K562 (cell line): ENCODE data around the gene RDH5. TPM values are rescaled to one million over a fixed set of nuclear protein-coding genes. Genes with fewer than 3 reads are reported as not detected.

Source experiments
- ATAC-seq: fragments of 200-7000 bp; cut with Tn5 transposase; 3 replicates; pipeline ENCODE4 v1.9.1; 2020; ENCODE audit warnings: moderate library complexity
- BruUV-seq: library from RNA; stranded (reverse); fragments of 400-500 nt; replicated peaks from 2 replicates; lab custom pipeline; 2021; lab: Mats Ljungman, UMichigan
- CTCF ChIA-PET: fragments of 300-600 bp; formaldehyde crosslinking; extraction: SDS; loops from one replicate; lab custom pipeline; 2021; ENCODE audit warnings: low intra/inter-chr PET ratio; lab: Yijun Ruan, JAX
- POLR2A ChIA-PET: fragments of 300-600, 350-650 bp; sonication (Branson Sonifier 250); formaldehyde crosslinking; extraction: SDS; loops from one replicate; lab custom pipeline; 2021; ENCODE audit warnings: antibody characterized with exemption, inconsistent platforms; lab: Yijun Ruan, JAX
- DNase-seq, 4 experiments: peaks; one replicate each; pipeline versions ENCODE4 v3.0.0 to v3.0.0-alpha.2; 2011 to 2018; ENCODE audit warnings: low spot score in 3 of 4, mixed read lengths in 3 of 4; ENCODE audit errors: extremely low read depth in 1 of 4
- FAIRE-seq: peaks from 2 replicates; lab custom pipeline; 2011; peaks lifted over from hg19 to GRCh38; lab: Jason Lieb, UNC
- H2AFZ ChIP-seq: 2 replicates; pipeline ENCODE4 v1.6.0; 2011; ENCODE audit warnings: low read depth, low read length, control low read depth, inconsistent platforms
- H3K27ac ChIP-seq: fragments of 200-600 bp; 3 replicates; pipeline ENCODE4 v1.8.0; 2011; ENCODE audit warnings: low read depth, mild to moderate bottlenecking, control low read depth, inconsistent platforms, low read length, moderate library complexity, mixed read lengths; ENCODE audit errors: extremely low read depth
- H3K27me3 ChIP-seq, 2 experiments: fragments of 300-600 bp in 1 of 2; 2 replicates in 1 of 2; 3 replicates in 1 of 2; pipeline versions ENCODE4 v1.6.0 to v1.8.0; 2011; ENCODE audit warnings: inconsistent platforms in 2 of 2, low read length in 2 of 2, mild to moderate bottlenecking in 1 of 2, mixed read lengths in 1 of 2, moderate library complexity in 1 of 2; ENCODE audit not compliant: control insufficient read depth in 2 of 2, insufficient read depth in 2 of 2
- H3K36me3 ChIP-seq: fragments of 300-600 bp; 3 replicates; pipeline ENCODE4 v1.8.0; 2011; ENCODE audit warnings: mild to moderate bottlenecking, low read length, inconsistent platforms; ENCODE audit not compliant: control insufficient read depth, insufficient read depth
- H3K4me1 ChIP-seq, 2 experiments: fragments of 200-600 bp in 1 of 2; replicated peaks in 1 of 2; 2 replicates in 1 of 2; 3 replicates in 1 of 2; pipeline versions ENCODE4 v1.5.1 to v1.8.0; 2011; ENCODE audit warnings: inconsistent platforms in 2 of 2, low read length in 2 of 2, mild to moderate bottlenecking in 1 of 2, mixed read lengths in 1 of 2, moderate library complexity in 1 of 2; ENCODE audit not compliant: control insufficient read depth in 2 of 2, insufficient read depth in 2 of 2
- H3K4me2 ChIP-seq: 2 replicates; pipeline ENCODE4 v1.6.1; 2011; ENCODE audit warnings: low read length, control low read depth, inconsistent platforms, mixed read lengths; ENCODE audit not compliant: insufficient read depth
- H3K4me3 ChIP-seq: fragments of 200-600 bp; sonication (generic), shearing (Covaris generic); 2 replicates; pipeline ENCODE4 v1.5.1; 2016; ENCODE audit warnings: control low read depth, inconsistent platforms
- H3K79me2 ChIP-seq: fragments of 200-600 bp; 3 replicates; pipeline ENCODE4 v1.8.0; 2011; ENCODE audit warnings: low read length, inconsistent platforms; ENCODE audit not compliant: control insufficient read depth, insufficient read depth
- H3K9ac ChIP-seq, 2 experiments: 2 replicates each; pipeline versions ENCODE4 v1.6.0 to v1.6.1; 2011; ENCODE audit warnings: low read depth in 2 of 2, low read length in 2 of 2, control low read depth in 1 of 2, inconsistent platforms in 1 of 2, mild to moderate bottlenecking in 1 of 2, mixed read lengths in 1 of 2; ENCODE audit not compliant: insufficient read depth in 1 of 2
- H3K9me1 ChIP-seq: one replicate; pipeline ENCODE4 v1.6.0; 2011; ENCODE audit warnings: inconsistent platforms, mild to moderate bottlenecking, low read length, moderate library complexity; ENCODE audit not compliant: control insufficient read depth, insufficient read depth
- H3K9me3 ChIP-seq: replicated peaks from 2 replicates; pipeline ENCODE4 v1.5.1; 2011; ENCODE audit warnings: low read depth, low read length, inconsistent platforms; ENCODE audit not compliant: control insufficient read depth, insufficient read depth
- H4K20me1 ChIP-seq: replicated peaks from 2 replicates; pipeline ENCODE4 v1.6.1; 2011; ENCODE audit warnings: low read length, inconsistent platforms, mixed read lengths; ENCODE audit not compliant: control insufficient read depth, insufficient read depth
- CEBPB ChIP-seq: fragments of 450-650 bp; IDR thresholded peaks from 2 replicates; pipeline ENCODE4 v1.6.1; 2016; ENCODE audit warnings: missing genetic modification characterization, missing compliant biosample characterization
- CEBPG ChIP-seq, 3 experiments: fragments of 200-800 bp in 1 of 3; sonication (Bioruptor generic) in 1 of 3; sonication (generic) in 1 of 3; formaldehyde crosslinking in 1 of 3; IDR thresholded peaks in 2 of 3; conservative IDR thresholded peaks in 1 of 3; 2 replicates each; pipeline versions ENCODE4 v1.6.1 to v1.8.0; 2016 to 2022; ENCODE audit warnings: missing compliant biosample characterization in 2 of 3, missing genetic modification characterization in 2 of 3, mild to moderate bottlenecking in 1 of 3, missing genetic modification reagents in 1 of 3
- EGR1 ChIP-seq: fragments of 450-650 bp; conservative IDR thresholded peaks from 2 replicates; pipeline ENCODE4 v1.6.1; 2017; ENCODE audit warnings: mild to moderate bottlenecking
- FOS ChIP-seq: IDR thresholded peaks from 3 replicates; pipeline ENCODE4 v1.6.1; 2011; ENCODE audit not compliant: insufficient read length; ENCODE audit errors: extremely low read depth
- ILK ChIP-seq: fragments of 450-650 bp; IDR thresholded peaks from 2 replicates; pipeline ENCODE4 v1.6.1; 2016; ENCODE audit warnings: missing genetic modification characterization, low read depth, mild to moderate bottlenecking, missing compliant biosample characterization, moderate library complexity, borderline replicate concordance
- KDM1A ChIP-seq, 2 experiments: fragments of 450-650 bp; IDR thresholded peaks; 2 replicates each; pipeline ENCODE4 v1.6.1; 2016; ENCODE audit warnings: mild to moderate bottlenecking in 2 of 2
- L3MBTL2 ChIP-seq: fragments of 450-650 bp; IDR thresholded peaks from 2 replicates; pipeline ENCODE4 v1.6.1; 2016; ENCODE audit warnings: mild to moderate bottlenecking, moderate library complexity
- POLR2G ChIP-seq: fragments of 200-400 bp; formaldehyde crosslinking; IDR thresholded peaks from 2 replicates; pipeline ENCODE4 v1.6.1; 2017; ENCODE audit warnings: low read depth, mild to moderate bottlenecking, antibody characterized with exemption, low read length, moderate library complexity
- PTTG1 ChIP-seq: fragments of 450-650 bp; IDR thresholded peaks from 2 replicates; pipeline ENCODE4 v1.6.1; 2016; ENCODE audit warnings: low read depth, mild to moderate bottlenecking, missing genetic modification characterization, missing compliant biosample characterization
- RB1 ChIP-seq: fragments of 450-650 bp; IDR thresholded peaks from 2 replicates; pipeline ENCODE4 v1.6.1; 2017; ENCODE audit warnings: low read depth, mild to moderate bottlenecking
- SMAD4 ChIP-seq: fragments of 250-450 bp; sonication (Bioruptor Pico); conservative IDR thresholded peaks from 2 replicates; pipeline ENCODE4 v1.8.0; 2021; ENCODE audit warnings: inconsistent platforms, mild to moderate bottlenecking, moderate library complexity
- TBL1XR1 ChIP-seq, 2 experiments: IDR thresholded peaks; 2 replicates each; pipeline ENCODE4 v1.6.1; 2012; ENCODE audit warnings: improper control_type of control experiment in 2 of 2, low read length in 2 of 2, mild to moderate bottlenecking in 1 of 2
- ZEB2 ChIP-seq: fragments of 450-650 bp; IDR thresholded peaks from 2 replicates; pipeline ENCODE4 v1.6.1; 2016
- ZNF165 ChIP-seq: fragments of 250-450 bp; sonication (Bioruptor Pico); IDR thresholded peaks from 2 replicates; pipeline ENCODE4 v1.4.0; 2020; ENCODE audit warnings: borderline replicate concordance
- ZNF589 ChIP-seq: fragments of 200-800 bp; sonication (Bioruptor generic); IDR thresholded peaks from 2 replicates; pipeline ENCODE4 v1.6.1; 2016; ENCODE audit warnings: low read depth, missing genetic modification characterization, missing compliant biosample characterization
- ZZZ3 ChIP-seq: fragments of 450-650 bp; IDR thresholded peaks from 2 replicates; pipeline ENCODE4 v1.6.1; 2016; ENCODE audit warnings: antibody characterized with exemption, mild to moderate bottlenecking, moderate library complexity
- WGBS: fragments of 100-300 bp; shearing (Covaris generic); methylation state at CpG from one replicate; pipeline ENCODE4 v1.1.6; 2016; ENCODE audit warnings: low coverage, mixed read lengths; ENCODE audit not compliant: insufficient coverage; ENCODE audit errors: missing lambda C conversion rate; 5-methylcytosine and 5-hydroxymethylcytosine counted together
- in situ Hi-C: fragments of 300-500 bp; cut with MboI; formaldehyde crosslinking; loops from 4 replicates; pipeline ENCODE4 v1.15.0; 2018; ENCODE audit warnings: inconsistent platforms, mixed read lengths
- intact Hi-C: fragments of 100-400 bp; cut with micrococcal nuclease; formaldehyde crosslinking; loops from 2 replicates; pipeline ENCODE4 v1.14.2; 2022
- polyA plus RNA-seq, 8 experiments: library from polyadenylated mRNA; depleted of rRNA in 4 of 8; stranded (reverse) in 5 of 8; unstranded in 3 of 8; fragments of >200 nt; fragmentation: Nextera tagmentation in 2 of 8; fragmentation: Illumina TruSeq in 1 of 8; extraction: Ambion mirVana in 2 of 8; extraction: Trizol in 1 of 8; gene quantifications; 2 replicates each; pipeline versions ENCODE4 v1.2.1 to v1.2.3, GENCODE V29; 2011 to 2014; ENCODE audit warnings: inconsistent platforms in 1 of 8, missing spikeins in 1 of 8
- total RNA-seq, 7 experiments: library from RNA; depleted of rRNA in 6 of 7; stranded (reverse); fragments of >200 nt in 6 of 7; fragmentation: Illumina TruSeq in 2 of 7; extraction: Trizol in 2 of 7; gene quantifications; 2 replicates each; pipeline versions ENCODE4 v1.2.1 to v1.2.3, GENCODE V29; 2011 to 2021; ENCODE audit warnings: low replicate concordance in 1 of 7
- TF ChIP-seq, protein P1 (sequence below): fragments of 150-350 bp; IDR thresholded peaks from 2 replicates; pipeline ENCODE4 v1.6.1; 2014; ENCODE audit warnings: low read depth, mild to moderate bottlenecking, low read length, borderline replicate concordance
- TF ChIP-seq, protein P2 (sequence below): fragments of 450-650 bp; IDR thresholded peaks from 2 replicates; pipeline ENCODE4 v1.6.1; 2017; ENCODE audit warnings: mild to moderate bottlenecking, moderate library complexity

The RDH5 gene
- total and polyA plus RNA-seq, 9 of the 15 experiments (the other 6 are each of a cell fraction or from before 2014, with no cell fraction given) = 0.28 to 2.0 (median 1.1) TPM; not detected in 1

DNA sequence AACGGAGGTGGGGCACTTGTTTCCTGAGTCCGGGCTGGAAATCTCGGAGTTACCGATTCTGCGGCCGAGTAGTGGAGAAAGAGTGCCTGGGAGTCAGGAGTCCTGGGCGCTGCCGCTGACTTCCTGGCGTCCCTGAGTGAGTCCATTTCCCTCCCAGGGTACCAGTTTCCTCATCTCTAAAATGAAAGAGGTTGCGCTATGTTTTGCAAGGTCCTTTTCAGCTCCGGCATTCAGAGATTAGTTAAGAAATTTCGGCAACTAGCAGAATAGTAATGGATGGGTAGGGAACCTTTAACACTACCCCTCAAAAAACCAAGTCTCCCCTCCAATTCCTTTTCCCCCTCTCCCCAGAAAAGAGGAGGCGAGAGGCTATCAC, 3.6 kb upstream of the RDH5 start:
- ChIA-PET POLR2A (interaction anchor here (1.0 to 2.8 kb wide), 3 partner anchors 8 to 281 kb away, joined by 3 to 12 read pairs (median 11); partner anchors contain the start of genes CD63 and SUOX), CTCF (no interaction called here)
- BruUV-seq = no TSS peak
- Histone ChIP-seq H3K27me3 (no peaks in the 10 kb centered on the region), H3K4me3 (peak overlapping the region; percentile 84), H3K27ac (peak overlapping the region; percentile 88), H3K9me3 (no peaks in the 10 kb centered on the region), H4K20me1 (no peaks in the 10 kb centered on the region; the same call in 1 of the 2 replicates), H3K9me1 (no peaks in the 10 kb centered on the region), H3K4me2 (peak overlapping the region; percentile 90), H3K79me2 (peaks cover 6% of the 10 kb centered on the region; the same call in 2 of the 3 replicates), H3K36me3 (no peaks in the 10 kb centered on the region; the same call in 2 of the 3 replicates), H3K9ac (peak overlapping the region; percentile 82 to 92), H3K4me1 (peaks cover 23 to 26% of the 10 kb centered on the region in 2 experiments; a peak in 4 of 5 replicates), H2AFZ (peak overlapping the region; percentile 98)
- DNase-seq (no peak), ATAC-seq (peak; percentile 37; the same call in 2 of the 3 replicates), FAIRE-seq (no peak)
- 0% methylated on average over 13 of the region's 13 CpGs for WGBS
- in situ Hi-C loops = no loop called here
- intact Hi-C loops = loop anchor here (1.0 kb wide), 1 partner anchor 12 kb away; no protein-coding TSS in a partner anchor
- TF ChIP-seq TBL1XR1 (IDR thresholded peaks at IDR 0.05; ENCODE audit: low read length in 2 of 2) = no peak
- TF ChIP-seq, protein P1, sequence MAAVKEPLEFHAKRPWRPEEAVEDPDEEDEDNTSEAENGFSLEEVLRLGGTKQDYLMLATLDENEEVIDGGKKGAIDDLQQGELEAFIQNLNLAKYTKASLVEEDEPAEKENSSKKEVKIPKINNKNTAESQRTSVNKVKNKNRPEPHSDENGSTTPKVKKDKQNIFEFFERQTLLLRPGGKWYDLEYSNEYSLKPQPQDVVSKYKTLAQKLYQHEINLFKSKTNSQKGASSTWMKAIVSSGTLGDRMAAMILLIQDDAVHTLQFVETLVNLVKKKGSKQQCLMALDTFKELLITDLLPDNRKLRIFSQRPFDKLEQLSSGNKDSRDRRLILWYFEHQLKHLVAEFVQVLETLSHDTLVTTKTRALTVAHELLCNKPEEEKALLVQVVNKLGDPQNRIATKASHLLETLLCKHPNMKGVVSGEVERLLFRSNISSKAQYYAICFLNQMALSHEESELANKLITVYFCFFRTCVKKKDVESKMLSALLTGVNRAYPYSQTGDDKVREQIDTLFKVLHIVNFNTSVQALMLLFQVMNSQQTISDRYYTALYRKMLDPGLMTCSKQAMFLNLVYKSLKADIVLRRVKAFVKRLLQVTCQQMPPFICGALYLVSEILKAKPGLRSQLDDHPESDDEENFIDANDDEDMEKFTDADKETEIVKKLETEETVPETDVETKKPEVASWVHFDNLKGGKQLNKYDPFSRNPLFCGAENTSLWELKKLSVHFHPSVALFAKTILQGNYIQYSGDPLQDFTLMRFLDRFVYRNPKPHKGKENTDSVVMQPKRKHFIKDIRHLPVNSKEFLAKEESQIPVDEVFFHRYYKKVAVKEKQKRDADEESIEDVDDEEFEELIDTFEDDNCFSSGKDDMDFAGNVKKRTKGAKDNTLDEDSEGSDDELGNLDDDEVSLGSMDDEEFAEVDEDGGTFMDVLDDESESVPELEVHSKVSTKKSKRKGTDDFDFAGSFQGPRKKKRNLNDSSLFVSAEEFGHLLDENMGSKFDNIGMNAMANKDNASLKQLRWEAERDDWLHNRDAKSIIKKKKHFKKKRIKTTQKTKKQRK = no peak
- TF ChIP-seq ZEB2 = no peak
- TF ChIP-seq L3MBTL2 = no peak
- TF ChIP-seq PTTG1 = no peak
- TF ChIP-seq, protein P2, sequence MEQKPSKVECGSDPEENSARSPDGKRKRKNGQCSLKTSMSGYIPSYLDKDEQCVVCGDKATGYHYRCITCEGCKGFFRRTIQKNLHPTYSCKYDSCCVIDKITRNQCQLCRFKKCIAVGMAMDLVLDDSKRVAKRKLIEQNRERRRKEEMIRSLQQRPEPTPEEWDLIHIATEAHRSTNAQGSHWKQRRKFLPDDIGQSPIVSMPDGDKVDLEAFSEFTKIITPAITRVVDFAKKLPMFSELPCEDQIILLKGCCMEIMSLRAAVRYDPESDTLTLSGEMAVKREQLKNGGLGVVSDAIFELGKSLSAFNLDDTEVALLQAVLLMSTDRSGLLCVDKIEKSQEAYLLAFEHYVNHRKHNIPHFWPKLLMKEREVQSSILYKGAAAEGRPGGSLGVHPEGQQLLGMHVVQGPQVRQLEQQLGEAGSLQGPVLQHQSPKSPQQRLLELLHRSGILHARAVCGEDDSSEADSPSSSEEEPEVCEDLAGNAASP = no peak
- no peak for TF ChIP-seq SMAD4 (CRISPR knock-in tag)
- TF ChIP-seq EGR1 = no peak
- TF ChIP-seq POLR2G = no peak
- no peak for TF ChIP-seq ZZZ3
- TF ChIP-seq KDM1A (IDR thresholded peaks at IDR 0.05) = peak in 1 of 2 experiments; percentile 13; a peak in 1 of 4 replicates
- TF ChIP-seq FOS = no peak
- TF ChIP-seq CEBPG (CRISPR knock-in tag; IDR thresholded peaks at IDR 0.05) = no peak
- TF ChIP-seq CEBPG (tag; conservative IDR thresholded peaks at IDR 0.05 in 1 of 2, IDR thresholded peaks at IDR 0.05 in 1 of 2) = 0 out of 4 replicates have a peak, but pooled peaks of 1 of the 2 experiments have one; percentile 39
- no peak for TF ChIP-seq ZNF589 (CRISPR knock-in tag)
- no peak for TF ChIP-seq ILK
- no peak for TF ChIP-seq ZNF165
- TF ChIP-seq RB1 = 0 out of 2 replicates have a peak, but pooled peaks have one; percentile 33
- no peak for TF ChIP-seq CEBPB (tag)
